ENCODE results near the gene CLRN3. TPM values are rescaled to one million over a fixed set of nuclear protein-coding genes. Genes with fewer than 3 reads are reported as not detected.

Gene CLRN3
- total and polyA plus RNA-seq, 9 of the 15 experiments (the other 6 are each of a cell fraction or from before 2014, with no cell fraction given), result not detected

DNA sequence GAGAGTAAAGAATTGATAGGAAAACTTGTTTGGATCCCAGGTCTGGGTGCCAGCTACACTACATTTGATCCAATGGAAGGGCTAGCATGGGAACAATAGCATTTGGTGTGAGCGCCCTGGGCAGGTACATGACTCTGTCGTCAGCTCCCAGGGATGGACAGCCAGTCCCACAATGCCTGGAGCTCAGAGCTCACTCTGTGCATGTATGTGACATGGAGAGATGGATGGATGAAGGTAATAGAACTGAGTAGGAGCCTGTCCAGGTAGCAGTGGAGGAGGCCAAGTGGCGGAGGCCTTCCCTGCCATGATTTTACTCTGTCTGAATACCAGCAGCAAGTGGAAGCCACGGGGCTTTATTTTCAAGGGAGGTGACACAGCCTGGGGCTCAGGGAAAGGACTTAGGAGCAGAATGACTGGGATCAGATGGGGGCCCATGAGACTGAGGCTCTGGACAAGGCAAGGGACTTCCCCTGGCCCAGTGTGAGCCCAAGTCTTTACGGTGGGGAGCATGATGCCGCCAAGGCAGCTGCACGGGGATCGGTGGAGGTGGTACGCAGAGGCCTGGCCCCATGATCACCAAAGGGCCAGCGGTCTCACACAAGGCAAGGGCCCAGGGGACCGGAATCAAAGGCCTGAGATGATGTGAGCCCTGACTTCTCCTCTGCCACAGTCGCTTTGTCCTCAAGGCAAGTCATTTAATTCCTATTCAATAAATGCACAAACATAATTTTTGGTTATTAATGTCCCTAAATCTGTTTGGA is 20.0 kb upstream of the CLRN3 start (continued):
- TF ChIP-seq, protein P1, sequence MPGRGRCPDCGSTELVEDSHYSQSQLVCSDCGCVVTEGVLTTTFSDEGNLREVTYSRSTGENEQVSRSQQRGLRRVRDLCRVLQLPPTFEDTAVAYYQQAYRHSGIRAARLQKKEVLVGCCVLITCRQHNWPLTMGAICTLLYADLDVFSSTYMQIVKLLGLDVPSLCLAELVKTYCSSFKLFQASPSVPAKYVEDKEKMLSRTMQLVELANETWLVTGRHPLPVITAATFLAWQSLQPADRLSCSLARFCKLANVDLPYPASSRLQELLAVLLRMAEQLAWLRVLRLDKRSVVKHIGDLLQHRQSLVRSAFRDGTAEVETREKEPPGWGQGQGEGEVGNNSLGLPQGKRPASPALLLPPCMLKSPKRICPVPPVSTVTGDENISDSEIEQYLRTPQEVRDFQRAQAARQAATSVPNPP (IDR thresholded peaks at IDR 0.05; ENCODE audit: borderline replicate concordance, insufficient read depth, insufficient read length), result no peak
- TF ChIP-seq EZH2 (IDR thresholded peaks at IDR 0.05; ENCODE audit: borderline replicate concordance, low read depth, low read length) (no peak), ZNF79 (CRISPR knock-in tag; IDR thresholded peaks at IDR 0.05; ENCODE audit: low read depth) (no peak), LEF1 (IDR thresholded peaks at IDR 0.05) (no peak)
- TF ChIP-seq, protein P2, sequence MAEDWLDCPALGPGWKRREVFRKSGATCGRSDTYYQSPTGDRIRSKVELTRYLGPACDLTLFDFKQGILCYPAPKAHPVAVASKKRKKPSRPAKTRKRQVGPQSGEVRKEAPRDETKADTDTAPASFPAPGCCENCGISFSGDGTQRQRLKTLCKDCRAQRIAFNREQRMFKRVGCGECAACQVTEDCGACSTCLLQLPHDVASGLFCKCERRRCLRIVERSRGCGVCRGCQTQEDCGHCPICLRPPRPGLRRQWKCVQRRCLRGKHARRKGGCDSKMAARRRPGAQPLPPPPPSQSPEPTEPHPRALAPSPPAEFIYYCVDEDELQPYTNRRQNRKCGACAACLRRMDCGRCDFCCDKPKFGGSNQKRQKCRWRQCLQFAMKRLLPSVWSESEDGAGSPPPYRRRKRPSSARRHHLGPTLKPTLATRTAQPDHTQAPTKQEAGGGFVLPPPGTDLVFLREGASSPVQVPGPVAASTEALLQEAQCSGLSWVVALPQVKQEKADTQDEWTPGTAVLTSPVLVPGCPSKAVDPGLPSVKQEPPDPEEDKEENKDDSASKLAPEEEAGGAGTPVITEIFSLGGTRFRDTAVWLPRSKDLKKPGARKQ (CRISPR knock-in tag; IDR thresholded peaks at IDR 0.05), result no peak

DNA sequence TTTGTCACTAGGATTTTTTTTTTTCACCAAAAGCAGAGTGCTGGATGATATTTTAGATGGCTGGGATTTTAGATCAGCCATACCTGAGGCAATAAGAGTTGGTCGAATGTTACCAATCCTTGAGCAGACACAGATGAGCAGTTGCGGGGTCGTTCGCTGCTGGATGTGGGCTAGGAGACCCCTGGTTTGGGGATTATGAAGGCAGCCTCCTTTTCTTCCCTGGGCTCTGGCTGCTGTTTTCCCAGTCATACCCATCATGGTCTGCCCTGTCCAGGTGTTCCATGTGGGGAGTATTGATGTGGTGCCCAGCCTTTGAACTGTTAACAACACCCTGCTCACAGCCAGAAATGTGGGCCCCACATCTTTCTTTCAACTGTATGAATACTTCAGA is 19.1 kb upstream of the CLRN3 start:
- Histone ChIP-seq H4K20me1 (replicated peaks; ENCODE audit: control insufficient read depth, insufficient read depth, low read length) (no peaks in the 10 kb centered on the region), H3K4me2 (ENCODE audit: insufficient read depth, low read length) (no peak overlapping the region), H3K9me1 (ENCODE audit: control insufficient read depth, insufficient read depth, low read length) (no peaks in the 10 kb centered on the region), H3K9ac (ENCODE audit: insufficient read depth in 1 of 2, low read depth in 2 of 2, low read length in 2 of 2) (no peak overlapping the region), H3K4me3 (no peak overlapping the region), H3K36me3 (ENCODE audit: control insufficient read depth, insufficient read depth, low read length) (no peaks in the 10 kb centered on the region), H3K79me2 (ENCODE audit: control insufficient read depth, insufficient read depth, low read length) (no peaks in the 10 kb centered on the region), H3K4me1 (replicated peaks in 1 of 2; ENCODE audit: control insufficient read depth in 2 of 2, insufficient read depth in 2 of 2, low read length in 2 of 2) (peaks cover 0 to 5% of the 10 kb centered on the region in 2 experiments; a peak in 1 of 5 replicates), H3K27ac (ENCODE audit: extremely low read depth, low read depth, low read length) (no peak overlapping the region), H3K27me3 (ENCODE audit: control insufficient read depth in 2 of 2, insufficient read depth in 2 of 2, low read length in 2 of 2) (0 out of 5 replicates have a peak, but pooled peaks cover 0 to 5% of the 10 kb centered on the region in 2 experiments), H2AFZ (ENCODE audit: low read depth, low read length) (no peak overlapping the region), H3K9me3 (replicated peaks; ENCODE audit: control insufficient read depth, insufficient read depth, low read depth, low read length) (no peaks in the 10 kb centered on the region)
- DNase-seq (ENCODE audit: extremely low read depth in 1 of 4, low spot score in 3 of 4) (no peak), ATAC-seq (no peak), FAIRE-seq (no peak)
- intact Hi-C loops (cut with micrococcal nuclease) (no loop called here), in situ Hi-C loops (cut with MboI) (no loop called here)
- BruUV-seq (replicated peaks), result no TSS peak
- CTCF ChIA-PET (ENCODE audit: low intra/inter-chr PET ratio), result no interaction called here
- POLR2A ChIA-PET, result interaction anchor here (0.6 kb wide), 1 partner anchor 156 kb away, joined by 3 read pairs; no protein-coding TSS in a partner anchor
- 0% methylated on average over 3 of the region's 4 CpGs for WGBS (ENCODE audit: insufficient coverage, low coverage, missing lambda C conversion rate)
- TF ChIP-seq, protein P3, sequence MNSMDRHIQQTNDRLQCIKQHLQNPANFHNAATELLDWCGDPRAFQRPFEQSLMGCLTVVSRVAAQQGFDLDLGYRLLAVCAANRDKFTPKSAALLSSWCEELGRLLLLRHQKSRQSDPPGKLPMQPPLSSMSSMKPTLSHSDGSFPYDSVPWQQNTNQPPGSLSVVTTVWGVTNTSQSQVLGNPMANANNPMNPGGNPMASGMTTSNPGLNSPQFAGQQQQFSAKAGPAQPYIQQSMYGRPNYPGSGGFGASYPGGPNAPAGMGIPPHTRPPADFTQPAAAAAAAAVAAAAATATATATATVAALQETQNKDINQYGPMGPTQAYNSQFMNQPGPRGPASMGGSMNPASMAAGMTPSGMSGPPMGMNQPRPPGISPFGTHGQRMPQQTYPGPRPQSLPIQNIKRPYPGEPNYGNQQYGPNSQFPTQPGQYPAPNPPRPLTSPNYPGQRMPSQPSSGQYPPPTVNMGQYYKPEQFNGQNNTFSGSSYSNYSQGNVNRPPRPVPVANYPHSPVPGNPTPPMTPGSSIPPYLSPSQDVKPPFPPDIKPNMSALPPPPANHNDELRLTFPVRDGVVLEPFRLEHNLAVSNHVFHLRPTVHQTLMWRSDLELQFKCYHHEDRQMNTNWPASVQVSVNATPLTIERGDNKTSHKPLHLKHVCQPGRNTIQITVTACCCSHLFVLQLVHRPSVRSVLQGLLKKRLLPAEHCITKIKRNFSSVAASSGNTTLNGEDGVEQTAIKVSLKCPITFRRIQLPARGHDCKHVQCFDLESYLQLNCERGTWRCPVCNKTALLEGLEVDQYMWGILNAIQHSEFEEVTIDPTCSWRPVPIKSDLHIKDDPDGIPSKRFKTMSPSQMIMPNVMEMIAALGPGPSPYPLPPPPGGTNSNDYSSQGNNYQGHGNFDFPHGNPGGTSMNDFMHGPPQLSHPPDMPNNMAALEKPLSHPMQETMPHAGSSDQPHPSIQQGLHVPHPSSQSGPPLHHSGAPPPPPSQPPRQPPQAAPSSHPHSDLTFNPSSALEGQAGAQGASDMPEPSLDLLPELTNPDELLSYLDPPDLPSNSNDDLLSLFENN (IDR thresholded peaks at IDR 0.05; ENCODE audit: low read depth in 2 of 2, low read length in 2 of 2), result no peak
- TF ChIP-seq, protein P4, sequence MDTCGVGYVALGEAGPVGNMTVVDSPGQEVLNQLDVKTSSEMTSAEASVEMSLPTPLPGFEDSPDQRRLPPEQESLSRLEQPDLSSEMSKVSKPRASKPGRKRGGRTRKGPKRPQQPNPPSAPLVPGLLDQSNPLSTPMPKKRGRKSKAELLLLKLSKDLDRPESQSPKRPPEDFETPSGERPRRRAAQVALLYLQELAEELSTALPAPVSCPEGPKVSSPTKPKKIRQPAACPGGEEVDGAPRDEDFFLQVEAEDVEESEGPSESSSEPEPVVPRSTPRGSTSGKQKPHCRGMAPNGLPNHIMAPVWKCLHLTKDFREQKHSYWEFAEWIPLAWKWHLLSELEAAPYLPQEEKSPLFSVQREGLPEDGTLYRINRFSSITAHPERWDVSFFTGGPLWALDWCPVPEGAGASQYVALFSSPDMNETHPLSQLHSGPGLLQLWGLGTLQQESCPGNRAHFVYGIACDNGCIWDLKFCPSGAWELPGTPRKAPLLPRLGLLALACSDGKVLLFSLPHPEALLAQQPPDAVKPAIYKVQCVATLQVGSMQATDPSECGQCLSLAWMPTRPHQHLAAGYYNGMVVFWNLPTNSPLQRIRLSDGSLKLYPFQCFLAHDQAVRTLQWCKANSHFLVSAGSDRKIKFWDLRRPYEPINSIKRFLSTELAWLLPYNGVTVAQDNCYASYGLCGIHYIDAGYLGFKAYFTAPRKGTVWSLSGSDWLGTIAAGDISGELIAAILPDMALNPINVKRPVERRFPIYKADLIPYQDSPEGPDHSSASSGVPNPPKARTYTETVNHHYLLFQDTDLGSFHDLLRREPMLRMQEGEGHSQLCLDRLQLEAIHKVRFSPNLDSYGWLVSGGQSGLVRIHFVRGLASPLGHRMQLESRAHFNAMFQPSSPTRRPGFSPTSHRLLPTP (IDR thresholded peaks at IDR 0.05; ENCODE audit: borderline replicate concordance, extremely low read depth, insufficient read length), result no peak
- no peak for TF ChIP-seq JUNB (CRISPR knock-in tag; conservative IDR thresholded peaks at IDR 0.05)
